ENCODE measurements around the gene LYG1. TPM values are rescaled to one million over a fixed set of nuclear protein-coding genes. Genes with fewer than 3 reads are reported as not detected.

Gene LYG1
- total RNA-seq = 0.13 and 0.32 TPM in 2 replicates

DNA sequence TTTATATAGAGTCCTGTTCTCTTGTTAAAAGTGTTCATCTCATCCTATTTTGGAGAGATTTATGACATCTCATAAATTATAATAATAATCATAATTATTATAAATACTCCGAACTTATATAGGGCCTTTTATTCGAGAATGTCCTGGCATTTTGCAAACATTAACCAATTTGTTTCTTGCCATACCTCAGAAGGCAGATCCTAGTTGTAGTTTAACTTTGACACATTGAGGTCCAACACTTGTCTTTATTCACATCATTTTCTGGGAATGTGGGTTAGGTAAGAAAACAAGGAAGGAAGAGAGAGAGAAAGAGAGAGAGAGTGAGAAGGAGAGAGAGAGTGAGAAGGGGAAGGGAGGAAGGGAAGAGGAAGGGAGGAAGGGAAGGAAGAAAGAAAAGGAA, at the start of gene LYG1:
Gene LYG1 (minus strand): TSS at position 101 of the 400 bp plus-strand sequence. CDS start 5,527 bp downstream, outside the sequence.

DNA sequence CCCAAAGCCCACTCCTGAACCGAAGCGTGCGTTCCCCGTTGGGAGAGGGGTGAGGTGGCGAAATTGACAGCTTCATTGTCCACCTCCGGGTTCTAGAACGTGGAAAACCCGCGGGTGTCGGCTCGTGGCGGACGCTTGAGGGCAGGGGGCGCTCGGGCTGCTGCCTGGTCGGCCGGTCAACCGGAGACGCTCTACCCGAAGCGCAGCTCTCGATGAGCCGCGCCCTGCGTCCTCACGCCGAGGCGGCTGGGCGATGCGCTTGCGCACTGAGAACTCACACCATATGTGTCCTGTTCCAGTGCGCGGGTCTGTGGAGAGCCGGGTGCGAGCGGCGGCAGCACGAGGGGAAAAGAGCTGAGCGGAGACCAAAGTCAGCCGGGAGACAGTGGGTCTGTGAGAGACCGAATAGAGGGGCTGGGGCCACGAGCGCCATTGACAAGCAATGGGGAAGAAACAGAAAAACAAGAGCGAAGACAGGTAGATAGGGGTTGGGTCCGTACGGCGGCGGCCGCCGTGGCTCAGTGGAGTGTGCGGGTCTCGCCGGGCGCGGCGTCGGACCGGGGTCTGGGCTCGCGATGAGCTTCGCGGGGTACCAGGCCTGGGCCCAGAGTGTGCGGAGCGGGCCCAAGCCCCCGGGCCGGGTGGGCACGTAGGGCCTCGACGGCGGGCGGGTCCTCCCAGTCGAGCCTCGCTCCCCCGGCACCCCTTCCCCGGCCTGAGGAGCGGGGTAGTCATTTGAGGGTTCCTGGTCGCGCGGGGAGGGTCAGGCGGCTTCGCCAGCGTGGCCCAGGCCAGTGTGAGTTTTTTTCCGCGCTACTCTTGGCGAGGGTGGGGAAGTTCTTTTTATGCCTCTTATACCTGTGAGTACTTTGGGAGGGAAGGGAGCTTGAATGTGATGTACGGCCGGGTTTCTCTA, 36.4 kb upstream of the LYG1 start, which contains the start of gene EIF5B:
Gene EIF5B (plus strand): TSS at position 277 of the 916 bp plus-strand sequence. CDS start 166 bp downstream, at position 443.

DNA sequence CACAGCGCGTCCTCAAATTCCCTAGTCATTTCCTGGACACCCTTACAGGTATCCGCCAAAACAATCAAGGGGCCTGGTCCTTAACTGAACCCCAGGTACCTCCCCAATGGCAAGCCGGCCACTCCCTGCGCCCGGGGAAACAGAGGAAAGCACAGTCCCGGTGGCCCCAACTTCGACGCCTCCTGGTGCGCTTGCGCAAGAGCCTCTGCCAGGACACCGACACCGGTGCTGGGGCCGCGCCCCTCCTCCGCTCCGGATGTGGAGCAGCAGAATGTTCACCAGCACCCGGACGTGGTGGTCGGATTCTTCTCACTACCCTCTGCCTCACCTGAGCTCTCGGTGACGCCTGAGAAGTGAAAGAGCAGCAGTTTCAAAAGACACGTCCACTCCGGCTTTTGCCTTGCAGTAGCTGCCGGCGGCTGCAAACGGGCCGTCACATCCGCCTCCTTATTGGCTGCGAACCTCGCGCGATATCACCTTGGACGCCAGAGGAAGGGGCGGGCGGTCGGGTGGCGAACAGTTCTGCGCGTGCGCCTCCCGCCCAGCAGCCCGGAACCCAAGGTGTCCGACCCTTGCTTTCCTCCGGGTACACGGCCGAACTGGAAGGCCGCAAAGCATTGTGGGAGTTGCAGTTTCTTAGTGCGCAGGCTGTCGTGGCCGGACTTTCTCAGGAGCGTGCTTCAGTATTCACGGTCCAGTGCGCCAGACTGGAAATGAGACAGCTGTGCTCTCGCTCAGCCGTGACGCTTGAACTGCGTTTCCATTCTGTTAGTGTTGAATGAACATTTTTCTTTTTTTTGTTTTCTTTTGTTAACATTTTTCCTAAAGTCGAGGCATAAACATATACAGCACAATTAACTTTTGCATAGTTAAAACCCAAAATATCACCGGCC, 35.2 kb upstream of the LYG1 start, which contains the start of gene TXNDC9:
Gene TXNDC9 (minus strand): TSS at position 423 of the 893 bp plus-strand sequence. CDS start 3,123 bp downstream, outside the sequence.

DNA sequence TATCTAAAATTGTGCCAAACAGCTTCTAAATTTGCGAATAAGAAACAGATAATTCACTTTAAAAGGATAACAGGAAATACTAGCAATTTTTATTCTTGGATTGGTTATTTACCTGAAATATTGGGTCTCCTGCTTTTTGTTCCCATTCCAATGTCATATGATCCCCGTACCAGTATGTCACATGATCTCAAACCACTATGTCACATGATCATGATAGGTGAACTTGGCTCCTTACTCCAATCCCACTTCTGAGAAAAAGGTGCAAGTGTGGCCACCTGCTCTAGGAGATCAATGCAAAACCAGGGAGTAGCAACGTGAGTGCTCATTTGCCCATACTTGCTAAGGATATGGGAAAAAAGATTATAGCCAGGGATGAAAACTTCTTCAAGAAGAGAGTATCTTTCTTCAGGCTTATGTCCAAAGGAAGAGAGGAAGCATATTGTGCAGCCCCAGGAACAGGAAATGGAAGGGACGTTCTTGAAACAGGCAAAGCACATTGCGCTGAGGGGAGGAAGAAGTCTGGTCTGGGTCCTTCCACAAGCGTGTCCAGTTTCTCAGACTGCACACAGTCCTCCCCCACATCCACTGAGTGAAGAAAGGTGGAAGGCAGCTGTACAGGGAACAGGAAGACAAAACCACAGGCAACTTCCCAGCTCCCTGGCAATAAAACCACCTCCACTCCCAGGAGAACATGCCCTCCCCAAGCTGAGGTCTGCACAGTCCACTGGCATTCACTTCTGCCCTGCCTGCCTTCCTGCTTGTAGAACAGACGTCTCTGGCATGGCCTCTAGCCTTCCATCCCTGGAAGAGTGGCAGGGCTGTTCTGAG, 45.3 kb downstream of the LYG1 start, which contains the start of gene LYG2:
Gene LYG2 (minus strand): TSS at position 176 of the 828 bp plus-strand sequence. CDS start 1,406 bp downstream, outside the sequence.

Other genes starting within 250 kb of the LYG1 start
- gene C2orf15, start 159.5 kb downstream of the LYG1 start, total RNA-seq = 0.11 and 0.13 TPM in 2 replicates
- 4.3 and 6.9 TPM in 2 replicates for gene TSGA10, start 146.3 kb downstream of the LYG1 start, total RNA-seq
- 8.6 and 10.8 TPM in 2 replicates for gene LIPT1, start 146.2 kb downstream of the LYG1 start, total RNA-seq
- gene MITD1, start 120.1 kb downstream of the LYG1 start, total RNA-seq = 24.1 and 25.1 TPM in 2 replicates
- gene MRPL30, start 120.0 kb downstream of the LYG1 start, total RNA-seq = 36.6 and 40.8 TPM in 2 replicates
- not detected in 2 replicates for gene LYG2, start 45.5 kb downstream of the LYG1 start, total RNA-seq
- gene TXNDC9, start 35.1 kb upstream of the LYG1 start, total RNA-seq = 81.9 and 94.6 TPM in 2 replicates
- gene EIF5B, start 36.2 kb upstream of the LYG1 start, total RNA-seq = 15.7 and 23.7 TPM in 2 replicates
- 37.6 and 40.5 TPM in 2 replicates for gene REV1, start 188.8 kb upstream of the LYG1 start, total RNA-seq

Data from articular chondrocyte of knee joint (primary cell).